HepG2 (cell line): ENCODE measurements around the gene NELFB. TPM values are rescaled to one million over a fixed set of nuclear protein-coding genes. Genes with fewer than 3 reads are reported as not detected.

Experiments used
- DBP ChIP-seq: sonication (generic); formaldehyde crosslinking; IDR thresholded peaks from 2 replicates; pipeline ENCODE4 v1.4.0; 2020; ENCODE audit warnings: missing genetic modification reagents; ENCODE audit errors: not compliant biosample characterization
- HMGA1 ChIP-seq: sonication (generic); formaldehyde crosslinking; conservative IDR thresholded peaks from 2 replicates; pipeline ENCODE4 v1.4.0; 2020; ENCODE audit warnings: missing genetic modification reagents
- JUNB ChIP-seq: sonication (generic); formaldehyde crosslinking; IDR thresholded peaks from 2 replicates; pipeline ENCODE4 v1.8.0; 2022; ENCODE audit warnings: missing genetic modification reagents, mild to moderate bottlenecking, borderline replicate concordance
- NFIC ChIP-seq: IDR thresholded peaks from 2 replicates; pipeline ENCODE4 v1.6.1; 2012; ENCODE audit warnings: mild to moderate bottlenecking, low read length, inconsistent platforms
- SIX4 ChIP-seq: sonication (generic); formaldehyde crosslinking; IDR thresholded peaks from 2 replicates; pipeline ENCODE4 v1.4.0; 2020; ENCODE audit warnings: missing genetic modification reagents
- SMAD9 ChIP-seq: sonication (generic); formaldehyde crosslinking; IDR thresholded peaks from 2 replicates; pipeline ENCODE4 v1.5.1; 2020; ENCODE audit warnings: mild to moderate bottlenecking, missing genetic modification reagents
- SMC3 ChIP-seq: IDR thresholded peaks from 2 replicates; pipeline ENCODE4 v1.6.1; 2011; ENCODE audit warnings: low read length, improper control_type of control experiment
- SNAI1 ChIP-seq: sonication (generic); formaldehyde crosslinking; IDR thresholded peaks from 2 replicates; pipeline ENCODE4 v1.5.0; 2020; ENCODE audit warnings: mild to moderate bottlenecking, missing genetic modification reagents, borderline replicate concordance
- SP4 ChIP-seq: sonication (generic); formaldehyde crosslinking; IDR thresholded peaks from 2 replicates; pipeline ENCODE4 v1.8.1; 2023; ENCODE audit warnings: mild to moderate bottlenecking, missing genetic modification reagents
- SUZ12 ChIP-seq: fragments of 150-350 bp; IDR thresholded peaks from 2 replicates; pipeline ENCODE4 v1.6.1; 2014; ENCODE audit warnings: low read depth, low read length
- ZBTB39 ChIP-seq: sonication (generic); formaldehyde crosslinking; IDR thresholded peaks from 2 replicates; pipeline ENCODE4 v1.5.0; 2020; ENCODE audit warnings: missing genetic modification reagents
- ZNF382 ChIP-seq: sonication (generic); formaldehyde crosslinking; IDR thresholded peaks from 2 replicates; pipeline ENCODE4 v1.5.0; 2020; ENCODE audit warnings: missing genetic modification reagents, mild to moderate bottlenecking, borderline replicate concordance
- ZNF430 ChIP-seq: sonication (generic); formaldehyde crosslinking; IDR thresholded peaks from 2 replicates; pipeline ENCODE4 v1.9.0; 2021; ENCODE audit warnings: mild to moderate bottlenecking, missing genetic modification reagents
- ZNF441 ChIP-seq: sonication (generic); formaldehyde crosslinking; IDR thresholded peaks from 2 replicates; pipeline ENCODE4 v1.7.0; 2021; ENCODE audit warnings: missing genetic modification reagents, borderline replicate concordance
- ZNF614 ChIP-seq: IDR thresholded peaks from 2 replicates; pipeline ENCODE4 v1.6.1; 2018; ENCODE audit warnings: missing biosample characterization, missing genetic modification reagents, inconsistent platforms, borderline replicate concordance
- polyA plus RNA-seq, 8 experiments: library from polyadenylated mRNA; depleted of rRNA in 3 of 8; stranded (reverse) in 7 of 8; unstranded in 1 of 8; fragments of >200 nt; fragmentation: Illumina TruSeq in 4 of 8; extraction: Trizol in 4 of 8; gene quantifications; 2 replicates each; pipeline versions ENCODE4 v1.2.1 to v1.2.3, GENCODE V29; 2011 to 2016; ENCODE audit warnings: low read depth in 4 of 8, missing spikeins in 1 of 8, mixed read lengths in 1 of 8; ENCODE audit not compliant: insufficient read depth in 1 of 8
- total RNA-seq, 5 experiments: library from RNA; depleted of rRNA; stranded (reverse); fragments of >200 nt; fragmentation: Illumina TruSeq; extraction: Trizol; gene quantifications; 2 replicates each; pipeline ENCODE4 v1.2.3, GENCODE V29; 2016; ENCODE audit warnings: low read depth in 1 of 5

NELFB gene
- total and polyA plus RNA-seq, 2 of the 13 experiments (the other 11 are each of a cell fraction or from before 2014, with no cell fraction given): 26.5 to 45.8 TPM

DNA sequence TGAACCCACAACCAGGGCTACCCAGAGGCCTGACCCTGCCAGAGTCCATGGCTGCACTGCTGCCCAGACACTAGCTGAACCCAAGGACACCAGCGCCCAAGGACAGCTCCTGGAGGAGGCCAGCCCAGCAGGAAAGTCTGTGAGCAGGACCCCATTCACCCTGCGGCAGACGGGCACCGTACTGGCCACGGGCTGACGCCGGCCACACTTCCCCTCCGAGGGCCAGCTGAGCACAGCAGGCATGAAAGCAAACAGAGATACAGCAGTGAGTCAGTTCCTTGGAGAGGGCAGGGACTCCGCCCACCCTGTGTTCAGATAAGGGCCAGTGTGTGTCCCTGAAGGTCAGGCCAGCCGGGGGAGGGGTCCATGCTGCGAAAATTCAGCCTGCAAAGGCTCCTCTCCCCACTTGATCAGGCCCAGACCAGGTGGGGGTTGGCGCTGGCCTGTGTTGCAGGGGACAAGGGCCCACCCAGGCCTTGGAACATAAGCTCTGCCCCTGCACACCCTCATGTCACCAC lies 36.3 kb upstream of the NELFB start (continued):
- TF ChIP-seq ZBTB39 (no peak), SIX4 (no peak), SUZ12 (no peak), SNAI1 (CRISPR knock-in tag) (no peak), ZNF441 (CRISPR knock-in tag) (0 out of 2 replicates have a peak, but pooled peaks have one; percentile 28), NFIC (no peak), SMC3 (no peak), ZNF614 (CRISPR knock-in tag) (no peak), SP4 (no peak; the same call in 1 of the 2 replicates), DBP (CRISPR knock-in tag) (no peak), ZNF430 (CRISPR knock-in tag) (no peak), JUNB (CRISPR knock-in tag) (peak; percentile 86), SMAD9 (CRISPR knock-in tag) (no peak), HMGA1 (CRISPR knock-in tag) (no peak), ZNF382 (CRISPR knock-in tag) (no peak)
